Cortex of kidney (tissue), 1 donor: ENCODE results near the gene EN2.

Source experiments
- DNase-seq: peaks from one replicate; lab custom pipeline; 2025; lab: John Stamatoyannopoulos, UW

EN2 gene

GRCh38 chr7:155486783-155487508 is 29.0 kb downstream of the EN2 start:
- DNase-seq: no peak

GRCh38 chr7:155487509-155488482 is 29.9 kb downstream of the EN2 start:
- no peak for DNase-seq

DNA sequence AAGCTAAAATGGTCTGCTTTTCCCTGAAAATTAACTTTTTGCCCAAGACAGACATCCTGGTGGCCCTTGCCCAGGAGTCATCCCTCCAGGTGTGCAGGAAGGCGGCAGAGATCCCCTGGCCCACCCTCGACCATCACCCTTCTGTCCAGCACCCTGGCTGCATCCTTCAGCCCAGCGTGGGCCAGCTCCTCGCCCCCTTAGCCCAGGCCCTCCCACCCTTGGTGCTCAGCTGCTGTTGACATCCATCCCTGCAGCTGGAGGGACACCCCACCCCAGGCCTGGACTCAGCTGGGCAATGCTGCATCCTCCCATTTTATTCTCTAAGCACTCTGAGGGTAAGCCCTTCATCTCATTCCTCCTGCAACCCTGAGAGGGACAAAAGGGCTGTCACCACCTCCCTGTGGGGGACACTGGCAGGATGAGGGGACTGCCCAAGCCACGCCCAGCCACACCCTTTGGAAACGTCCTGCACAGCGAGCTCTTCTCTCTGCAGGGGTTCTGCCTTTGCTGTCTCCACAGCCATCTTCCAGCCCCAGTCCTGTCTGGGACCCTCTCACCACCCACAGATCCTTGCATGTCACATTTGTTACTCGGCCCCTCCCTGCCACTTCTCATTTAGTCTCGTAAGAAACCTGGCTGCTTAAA is 30.7 kb downstream of the EN2 start:
- no peak for DNase-seq

GRCh38 chr7:155489158-155489840 is 31.4 kb downstream of the EN2 start:
- no peak for DNase-seq

DNA sequence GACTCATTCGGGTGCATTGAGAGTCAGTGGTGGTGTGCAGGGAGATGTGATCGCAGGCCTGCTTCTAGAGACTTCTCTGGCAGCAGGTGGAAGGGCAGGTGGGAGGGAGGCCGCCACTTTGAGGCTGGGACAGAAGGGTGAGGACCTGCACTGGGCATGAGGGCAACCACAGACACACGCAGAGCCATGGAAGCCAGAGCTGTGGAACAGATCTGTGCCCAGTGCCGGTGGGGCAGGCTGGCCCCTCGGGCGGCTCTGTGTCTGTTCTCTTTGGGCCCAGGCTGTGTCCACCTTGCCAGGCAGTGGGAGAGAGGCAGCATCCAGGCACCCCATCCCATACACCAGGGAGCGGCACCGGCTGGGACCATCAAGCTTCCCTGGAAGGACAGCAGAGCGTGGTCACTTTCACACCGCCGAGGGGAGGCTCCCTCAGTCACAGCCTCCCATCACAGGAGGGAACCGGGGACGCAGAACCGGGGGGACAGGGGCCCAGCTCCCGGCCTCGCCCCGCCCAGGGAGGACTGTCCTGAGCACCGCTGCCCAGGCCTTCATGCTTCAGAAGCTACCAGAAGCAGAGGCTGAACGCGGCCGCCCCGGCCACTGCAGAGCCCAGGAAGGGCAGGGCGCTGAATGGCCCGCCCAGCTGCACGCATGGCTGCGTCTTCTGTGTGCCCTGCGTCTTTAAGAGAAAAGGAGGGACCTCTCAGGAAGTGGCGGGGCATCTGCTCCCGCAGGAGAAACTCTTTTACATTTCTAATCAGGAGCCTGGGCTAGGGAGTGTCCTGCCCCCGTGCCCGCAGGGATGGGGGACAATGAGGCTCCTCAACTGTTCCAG is 32.1 kb downstream of the EN2 start:
- no peak for DNase-seq

- no peak for DNase-seq
Observed at GRCh38 chr7:155490697-155491628, 33.0 kb downstream of the EN2 start.

GRCh38 chr7:155491812-155492211 is 33.9 kb downstream of the EN2 start:
- DNase-seq: no peak

- no peak for DNase-seq
Observed at GRCh38 chr7:155493744-155494538, 36.0 kb downstream of the EN2 start.

GRCh38 chr7:155494551-155494950 is 36.6 kb downstream of the EN2 start:
- no peak for DNase-seq

DNA sequence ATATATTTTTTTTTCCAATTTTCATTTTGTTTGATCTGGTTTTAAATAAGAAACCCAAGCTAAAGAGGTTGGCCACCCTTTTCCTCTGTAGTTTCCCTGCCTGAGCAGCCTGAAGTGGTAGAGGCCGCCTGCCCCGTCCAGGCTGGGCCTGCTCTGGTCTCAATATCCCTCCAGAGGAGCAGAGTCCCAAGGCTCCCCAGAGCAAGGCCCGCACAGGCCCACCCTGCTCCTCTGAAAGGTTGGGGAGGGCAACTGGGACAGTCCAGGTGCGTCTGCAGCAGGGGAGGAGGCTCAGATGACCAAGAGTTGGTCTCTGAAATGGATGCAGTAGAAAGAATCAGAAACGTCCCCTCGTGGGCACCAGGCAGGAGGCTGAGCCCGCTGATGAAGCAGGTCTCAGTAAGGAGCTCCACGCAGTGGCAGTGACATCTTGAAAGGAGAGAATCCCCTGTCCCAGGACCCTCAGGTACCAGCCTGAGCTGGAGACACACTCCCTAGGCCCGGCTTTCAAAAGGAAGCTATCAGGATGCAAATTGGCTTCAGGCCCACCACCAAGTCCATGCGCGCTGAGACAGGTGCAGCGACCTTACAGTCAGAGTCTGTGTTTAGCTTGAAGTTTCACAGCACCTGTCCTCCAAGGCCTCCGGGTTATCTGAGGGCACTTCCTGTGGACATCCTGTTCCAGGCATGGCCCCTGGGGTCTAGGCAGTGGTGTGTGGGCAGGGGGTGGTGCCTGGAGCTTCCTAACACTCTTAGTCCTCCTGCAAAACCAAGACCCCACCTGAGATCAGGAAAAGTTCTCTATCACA is 37.7 kb downstream of the EN2 start:
- DNase-seq: no peak

GRCh38 chr7:155496267-155497005 is 38.5 kb downstream of the EN2 start:
- DNase-seq: no peak

GRCh38 chr7:155497149-155497901 is 39.4 kb downstream of the EN2 start:
- DNase-seq: no peak

GRCh38 chr7:155505422-155505793 is 47.5 kb downstream of the EN2 start:
- no peak for DNase-seq

- DNase-seq: no peak
Observed at GRCh38 chr7:155506854-155507337, 49.0 kb downstream of the EN2 start.

GRCh38 chr7:155507576-155507975 is 49.6 kb downstream of the EN2 start:
- no peak for DNase-seq
